GM21360 (cell line): ENCODE measurements around the gene ERBB3.

Source experiments
- ATAC-seq: cut with Tn5 transposase; IDR thresholded peaks from one replicate; pipeline ENCODE4 v1.9.1; 2021; ENCODE audit warnings: mild to moderate bottlenecking, moderate library complexity; ENCODE audit not compliant: unreplicated experiment

Gene ERBB3

GRCh38 chr12:56078931-56079722 lies 838 bp upstream of the ERBB3 start:
- ATAC-seq: peak; percentile 51

GRCh38 chr12:56080556-56081138 lies 682 bp downstream of the ERBB3 start:
- ATAC-seq: no peak

- ATAC-seq: no peak
These were observed 1.7 kb downstream of the ERBB3 start for GRCh38 chr12:56081393-56082347.

- no peak for ATAC-seq
These were observed 2.4 kb downstream of the ERBB3 start for GRCh38 chr12:56082382-56082781.

- ATAC-seq: no peak
These were observed 3.0 kb downstream of the ERBB3 start for GRCh38 chr12:56082967-56083366.

- ATAC-seq: no peak
These were observed 5.1 kb downstream of the ERBB3 start for GRCh38 chr12:56084958-56085543.

- ATAC-seq: no peak
These were observed 6.1 kb downstream of the ERBB3 start for GRCh38 chr12:56086096-56086495.

- ATAC-seq: no peak
These were observed 6.6 kb downstream of the ERBB3 start for GRCh38 chr12:56086608-56087007.

- ATAC-seq: no peak
These were observed 7.3 kb downstream of the ERBB3 start for GRCh38 chr12:56087220-56087619.

- no peak for ATAC-seq
These were observed 17.8 kb downstream of the ERBB3 start for GRCh38 chr12:56097738-56098137.

- no peak for ATAC-seq
These were observed 18.6 kb downstream of the ERBB3 start for GRCh38 chr12:56098592-56098991.

- no peak for ATAC-seq
These were observed 19.8 kb downstream of the ERBB3 start for GRCh38 chr12:56099787-56100186.

- no peak for ATAC-seq
These were observed 21.1 kb downstream of the ERBB3 start for GRCh38 chr12:56101045-56101444.

- no peak for ATAC-seq
These were observed 22.7 kb downstream of the ERBB3 start for GRCh38 chr12:56102683-56103065.

GRCh38 chr12:56103066-56103711 lies 23.2 kb downstream of the ERBB3 start:
- no peak for ATAC-seq

GRCh38 chr12:56103823-56104108 lies 23.8 kb downstream of the ERBB3 start:
- ATAC-seq: no peak

GRCh38 chr12:56104109-56104814 lies 24.3 kb downstream of the ERBB3 start, which contains the start of gene PA2G4:
TSS of gene PA2G4 (plus strand) at chr12:56104559. CDS start at chr12:56104738, 179 bp downstream.
- peak; percentile 93 for ATAC-seq

GRCh38 chr12:56104815-56105608 lies 25.0 kb downstream of the ERBB3 start:
- ATAC-seq: peak; percentile 3

- ATAC-seq: no peak
These were observed 25.6 kb downstream of the ERBB3 start for GRCh38 chr12:56105609-56105902.
